CD4-positive, alpha-beta memory T cell (primary cell): ENCODE results near the gene KIRREL3. TPM values are rescaled to one million over a fixed set of nuclear protein-coding genes. Genes with fewer than 3 reads are reported as not detected.

Experiments
- CTCF ChIA-PET: fragments of 350-600 bp; sonication (Branson Sonifier 250); formaldehyde crosslinking; loops from one replicate; lab custom pipeline; 2021; ENCODE audit warnings: inconsistent platforms; ENCODE audit not compliant: partially characterized antibody; lab: Charles Lee
- POLR2A ChIA-PET: fragments of 350-600 bp; sonication (Branson Sonifier 250); formaldehyde crosslinking; loops from one replicate; lab custom pipeline; 2021; ENCODE audit not compliant: partially characterized antibody; lab: Charles Lee
- DNase-seq, 5 donors: peaks; one replicate each; pipeline versions ENCODE4 v3.0.0 to v3.0.0-alpha.2; 2020 to 2022; ENCODE audit warnings: mixed read lengths in 1 of 5
- H3K27ac ChIP-seq: one replicate; pipeline ENCODE4 v1.7.0; 2013; ENCODE audit warnings: low read depth, low read length
- H3K27me3 ChIP-seq: 2 replicates; pipeline ENCODE4 v1.7.0; 2013; ENCODE audit warnings: mild to moderate bottlenecking, low read length, moderate library complexity; ENCODE audit not compliant: insufficient read depth
- H3K36me3 ChIP-seq: 2 replicates; pipeline ENCODE4 v1.7.0; 2013; ENCODE audit warnings: mild to moderate bottlenecking, low read length, moderate library complexity; ENCODE audit not compliant: insufficient read depth
- H3K4me1 ChIP-seq: 2 replicates; pipeline ENCODE4 v1.7.0; 2013; ENCODE audit warnings: mild to moderate bottlenecking, low read length, moderate library complexity; ENCODE audit not compliant: insufficient read depth
- H3K4me3 ChIP-seq, 2 donors: one replicate each; pipeline ENCODE4 v1.7.0; 2013; ENCODE audit warnings: low read length in 2 of 2, mild to moderate bottlenecking in 1 of 2
- H3K9me3 ChIP-seq, 2 donors: one replicate each; pipeline ENCODE4 v1.7.0; 2013; ENCODE audit warnings: low read length in 2 of 2, control low read depth in 1 of 2; ENCODE audit not compliant: control insufficient read depth in 1 of 2
- H3K27ac Mint-ChIP-seq, 7 donors: one replicate each; pipeline ENCODE4 v1.8.0; 2020 to 2021; ENCODE audit warnings: mixed read lengths in 7 of 7, mild to moderate bottlenecking in 6 of 7, inconsistent platforms in 3 of 7, moderate library complexity in 3 of 7
- H3K27me3 Mint-ChIP-seq, 2 donors: one replicate each; pipeline ENCODE4 v1.8.0; 2020 to 2021; ENCODE audit warnings: mixed read lengths in 2 of 2
- H3K36me3 Mint-ChIP-seq, 2 donors: one replicate each; pipeline ENCODE4 v1.8.0; 2020 to 2021; ENCODE audit warnings: mixed read lengths in 2 of 2, inconsistent platforms in 1 of 2, mild to moderate bottlenecking in 1 of 2
- H3K4me1 Mint-ChIP-seq, 4 donors: one replicate each; pipeline ENCODE4 v1.8.0; 2020 to 2021; ENCODE audit warnings: mixed read lengths in 4 of 4, mild to moderate bottlenecking in 1 of 4
- H3K4me3 Mint-ChIP-seq, 8 donors: one replicate each; pipeline ENCODE4 v1.8.0; 2020 to 2021; ENCODE audit warnings: mixed read lengths in 8 of 8, mild to moderate bottlenecking in 7 of 8, moderate library complexity in 6 of 8, inconsistent platforms in 3 of 8
- H3K9me3 Mint-ChIP-seq, 8 donors: one replicate each; pipeline ENCODE4 v1.8.0; 2020 to 2021; ENCODE audit warnings: mixed read lengths in 8 of 8, mild to moderate bottlenecking in 5 of 8, inconsistent platforms in 3 of 8, moderate library complexity in 1 of 8
- intact Hi-C: fragments of 100-400 bp; cut with micrococcal nuclease; formaldehyde crosslinking; loops from one replicate; pipeline ENCODE4 v1.15.1; 2023
- polyA plus RNA-seq, 2 donors: library from polyadenylated mRNA; unstranded; fragments of 300-500 nt; fragmentation: Illumina TruSeq; gene quantifications; one replicate each; pipeline ENCODE4 v1.2.3, GENCODE V29; 2021
- total RNA-seq, 2 experiments: library from RNA; stranded (reverse); gene quantifications; one replicate each; pipeline ENCODE4 v1.2.3, GENCODE V29; 2021

The KIRREL3 gene
- total and polyA plus RNA-seq, 4 experiments from 2014 or later = not detected

GRCh38 chr11:126943316-126943715 lies 57.3 kb downstream of the KIRREL3 start:
- POLR2A ChIA-PET = no interaction called here
- Mint-ChIP-seq H3K27me3 (no peaks in the 10 kb centered on the region), H3K9me3 (no peaks in the 10 kb centered on the region), H3K27ac (no peak overlapping the region), H3K4me1 (no peaks in the 10 kb centered on the region), H3K4me3 (no peak overlapping the region), H3K36me3 (no peaks in the 10 kb centered on the region)
- Histone ChIP-seq H3K9me3 (no peaks in the 10 kb centered on the region), H3K4me3 (no peak overlapping the region), H3K4me1 (no peaks in the 10 kb centered on the region), H3K36me3 (no peaks in the 10 kb centered on the region), H3K27ac (no peak overlapping the region), H3K27me3 (no peaks in the 10 kb centered on the region)
- DNase-seq = no peak
- CTCF ChIA-PET = no interaction called here
- intact Hi-C loops = no loop called here

GRCh38 chr11:126942146-126942545 lies 58.4 kb downstream of the KIRREL3 start:
- no peaks in the 10 kb centered on the region for H3K4me1 Mint-ChIP-seq
- no peak overlapping the region for H3K27ac Mint-ChIP-seq
- no peaks in the 10 kb centered on the region for H3K4me1 ChIP-seq
- H3K27me3 Mint-ChIP-seq = no peaks in the 10 kb centered on the region
- H3K27me3 ChIP-seq = no peaks in the 10 kb centered on the region
- H3K4me3 ChIP-seq = no peak overlapping the region
- ChIA-PET POLR2A (no interaction called here), CTCF (no interaction called here)
- intact Hi-C loops = no loop called here
- no peaks in the 10 kb centered on the region for H3K36me3 ChIP-seq
- no peaks in the 10 kb centered on the region for H3K9me3 ChIP-seq
- no peak for DNase-seq
- no peak overlapping the region for H3K4me3 Mint-ChIP-seq
- H3K9me3 Mint-ChIP-seq = no peaks in the 10 kb centered on the region
- H3K27ac ChIP-seq = no peak overlapping the region
- H3K36me3 Mint-ChIP-seq = no peaks in the 10 kb centered on the region

- Histone ChIP-seq H3K27me3 (no peaks in the 10 kb centered on the region), H3K27ac (no peak overlapping the region), H3K4me3 (no peak overlapping the region), H3K9me3 (no peaks in the 10 kb centered on the region), H3K36me3 (no peaks in the 10 kb centered on the region), H3K4me1 (no peaks in the 10 kb centered on the region)
- ChIA-PET POLR2A (no interaction called here), CTCF (no interaction called here)
- H3K36me3 Mint-ChIP-seq = no peaks in the 10 kb centered on the region
- H3K27ac Mint-ChIP-seq = no peak overlapping the region
- DNase-seq = no peak
- intact Hi-C loops = no loop called here
- H3K9me3 Mint-ChIP-seq = no peaks in the 10 kb centered on the region
- no peak overlapping the region for H3K4me3 Mint-ChIP-seq
- H3K4me1 Mint-ChIP-seq = no peaks in the 10 kb centered on the region
- no peaks in the 10 kb centered on the region for H3K27me3 Mint-ChIP-seq
Measured at GRCh38 chr11:126939552-126939951, 61.0 kb downstream of the KIRREL3 start.

GRCh38 chr11:126938718-126939117 lies 61.9 kb downstream of the KIRREL3 start:
- no peaks in the 10 kb centered on the region for H3K36me3 Mint-ChIP-seq
- CTCF ChIA-PET = no interaction called here
- H3K9me3 Mint-ChIP-seq = no peaks in the 10 kb centered on the region
- intact Hi-C loops = no loop called here
- POLR2A ChIA-PET = no interaction called here
- no peaks in the 10 kb centered on the region for H3K27me3 Mint-ChIP-seq
- no peak overlapping the region for H3K27ac Mint-ChIP-seq
- no peaks in the 10 kb centered on the region for H3K4me1 Mint-ChIP-seq
- Histone ChIP-seq H3K9me3 (no peaks in the 10 kb centered on the region), H3K4me1 (no peaks in the 10 kb centered on the region), H3K27ac (no peak overlapping the region), H3K27me3 (no peaks in the 10 kb centered on the region), H3K36me3 (no peaks in the 10 kb centered on the region), H3K4me3 (no peak overlapping the region)
- H3K4me3 Mint-ChIP-seq = no peak overlapping the region
- no peak for DNase-seq

GRCh38 chr11:126930091-126930841 lies 70.3 kb downstream of the KIRREL3 start:
- Histone ChIP-seq H3K4me3 (no peak overlapping the region), H3K27me3 (no peaks in the 10 kb centered on the region), H3K27ac (no peak overlapping the region), H3K9me3 (no peaks in the 10 kb centered on the region), H3K36me3 (no peaks in the 10 kb centered on the region), H3K4me1 (no peaks in the 10 kb centered on the region)
- peaks cover 2 to 7% of the 10 kb centered on the region in 2 donors for H3K27me3 Mint-ChIP-seq
- no peak overlapping the region for H3K4me3 Mint-ChIP-seq
- peaks cover 0 to 2% (median 0%) of the 10 kb centered on the region in 8 donors for H3K9me3 Mint-ChIP-seq
- peaks cover 0 to 4% (median 0%) of the 10 kb centered on the region in 4 donors for H3K4me1 Mint-ChIP-seq
- no peak for DNase-seq
- intact Hi-C loops = no loop called here
- no peaks in the 10 kb centered on the region for H3K36me3 Mint-ChIP-seq
- POLR2A ChIA-PET = no interaction called here
- H3K27ac Mint-ChIP-seq = no peak overlapping the region
- CTCF ChIA-PET = no interaction called here

GRCh38 chr11:126929179-126930061 lies 71.2 kb downstream of the KIRREL3 start:
- Histone ChIP-seq H3K27ac (no peak overlapping the region), H3K4me1 (no peaks in the 10 kb centered on the region), H3K4me3 (no peak overlapping the region), H3K36me3 (no peaks in the 10 kb centered on the region), H3K27me3 (no peaks in the 10 kb centered on the region), H3K9me3 (no peaks in the 10 kb centered on the region)
- H3K4me3 Mint-ChIP-seq = no peak overlapping the region
- ChIA-PET POLR2A (no interaction called here), CTCF (no interaction called here)
- H3K4me1 Mint-ChIP-seq = peaks cover 0 to 4% (median 0%) of the 10 kb centered on the region in 4 donors
- intact Hi-C loops = no loop called here
- peaks cover 2 to 7% of the 10 kb centered on the region in 2 donors for H3K27me3 Mint-ChIP-seq
- H3K36me3 Mint-ChIP-seq = no peaks in the 10 kb centered on the region
- DNase-seq = no peak
- peak overlapping the region in 1 of 7 donors; percentile 36 for H3K27ac Mint-ChIP-seq
- peaks cover 0 to 2% (median 0%) of the 10 kb centered on the region in 8 donors for H3K9me3 Mint-ChIP-seq

GRCh38 chr11:126927623-126928022 lies 72.9 kb downstream of the KIRREL3 start:
- Histone ChIP-seq H3K4me3 (no peak overlapping the region), H3K27me3 (no peaks in the 10 kb centered on the region), H3K9me3 (no peaks in the 10 kb centered on the region), H3K4me1 (no peaks in the 10 kb centered on the region), H3K27ac (no peak overlapping the region), H3K36me3 (no peaks in the 10 kb centered on the region)
- ChIA-PET CTCF (no interaction called here), POLR2A (no interaction called here)
- Mint-ChIP-seq H3K4me1 (peaks cover 0 to 4% (median 0%) of the 10 kb centered on the region in 4 donors), H3K27ac (no peak overlapping the region), H3K36me3 (no peaks in the 10 kb centered on the region), H3K27me3 (peaks cover 2 to 7% of the 10 kb centered on the region in 2 donors), H3K4me3 (no peak overlapping the region), H3K9me3 (peaks cover 0 to 6% (median 0%) of the 10 kb centered on the region in 8 donors)
- no peak for DNase-seq
- intact Hi-C loops = no loop called here
